Measurements from ENCODE around the gene TRPC6. TPM values are rescaled to one million over a fixed set of nuclear protein-coding genes. Genes with fewer than 3 reads are reported as not detected.

The TRPC6 gene
- total RNA-seq (2014; rRNA removed; shearing (Covaris generic)) = not detected in 2 replicates

DNA sequence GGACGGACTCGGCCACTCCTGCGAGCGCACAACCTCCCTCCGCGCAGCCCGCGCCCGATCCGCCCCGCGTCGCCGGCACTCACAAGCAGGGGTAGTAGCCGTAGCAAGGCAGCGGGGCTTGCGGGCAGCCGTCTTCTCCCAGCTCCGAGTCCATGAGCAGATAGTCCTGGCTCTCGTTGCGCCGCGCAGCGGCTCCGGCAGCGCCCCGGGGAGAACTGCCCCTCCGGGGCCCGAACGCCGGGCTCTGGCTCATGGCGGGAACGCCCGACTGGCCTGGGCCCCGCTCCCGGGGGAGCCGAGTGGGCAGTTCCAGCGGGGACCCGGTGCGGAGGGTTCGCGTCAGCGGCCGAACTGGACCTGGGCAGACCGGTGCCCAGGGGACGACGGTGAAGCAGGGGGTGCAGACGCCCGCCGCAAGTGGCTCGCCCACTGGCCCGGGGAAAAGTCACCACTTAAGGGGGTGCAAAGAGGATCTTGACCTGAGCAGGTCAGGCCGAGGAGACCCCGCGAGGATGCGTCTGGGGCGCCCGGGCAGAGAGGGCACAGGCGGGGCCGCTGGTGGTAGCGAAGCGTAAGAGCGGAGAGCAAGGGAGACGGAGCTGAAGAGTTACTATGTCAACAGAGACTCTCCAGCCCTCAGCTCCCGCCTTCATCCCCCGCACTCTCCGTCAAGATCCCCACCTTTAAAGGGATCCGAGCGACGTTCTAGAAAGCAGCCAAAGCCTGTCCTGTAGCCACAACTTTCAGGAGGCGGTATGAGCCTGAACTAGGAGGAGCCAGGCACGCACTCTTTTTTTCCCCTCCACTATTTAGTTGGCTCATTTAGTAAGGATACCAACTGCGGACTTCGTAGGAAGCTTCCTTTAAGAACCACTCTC lies at the start of gene TRPC6:
TRPC6 (minus strand) TSS at position 757 of the 878 bp plus-strand sequence; CDS start at position 253, 504 bp downstream.
- no peak for DNase-seq (ENCODE audit: low spot score)

DNA sequence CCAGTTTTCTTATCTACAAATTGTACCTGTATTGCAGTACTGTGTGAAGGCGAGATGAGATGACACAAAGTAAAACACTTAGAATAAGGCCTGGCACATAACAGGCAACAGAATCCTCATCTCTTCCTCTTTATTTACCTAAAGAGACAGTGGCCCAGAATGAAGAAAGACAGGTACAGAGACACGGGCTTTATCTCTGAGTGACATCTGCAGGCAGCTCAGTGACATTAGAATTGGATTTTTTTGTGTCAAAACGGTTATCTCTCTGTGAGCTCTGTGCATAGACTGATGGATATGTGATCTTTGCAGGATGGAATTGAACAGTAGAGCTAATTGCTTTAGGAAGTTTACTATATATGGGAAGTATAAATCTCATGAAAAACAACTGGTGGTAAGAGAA lies 36.2 kb upstream of the TRPC6 start:
- no peak for DNase-seq (ENCODE audit: low spot score)

GRCh38 chr11:101618709-101619108 lies 34.9 kb upstream of the TRPC6 start:
- no peak for DNase-seq (ENCODE audit: low spot score)

DNA sequence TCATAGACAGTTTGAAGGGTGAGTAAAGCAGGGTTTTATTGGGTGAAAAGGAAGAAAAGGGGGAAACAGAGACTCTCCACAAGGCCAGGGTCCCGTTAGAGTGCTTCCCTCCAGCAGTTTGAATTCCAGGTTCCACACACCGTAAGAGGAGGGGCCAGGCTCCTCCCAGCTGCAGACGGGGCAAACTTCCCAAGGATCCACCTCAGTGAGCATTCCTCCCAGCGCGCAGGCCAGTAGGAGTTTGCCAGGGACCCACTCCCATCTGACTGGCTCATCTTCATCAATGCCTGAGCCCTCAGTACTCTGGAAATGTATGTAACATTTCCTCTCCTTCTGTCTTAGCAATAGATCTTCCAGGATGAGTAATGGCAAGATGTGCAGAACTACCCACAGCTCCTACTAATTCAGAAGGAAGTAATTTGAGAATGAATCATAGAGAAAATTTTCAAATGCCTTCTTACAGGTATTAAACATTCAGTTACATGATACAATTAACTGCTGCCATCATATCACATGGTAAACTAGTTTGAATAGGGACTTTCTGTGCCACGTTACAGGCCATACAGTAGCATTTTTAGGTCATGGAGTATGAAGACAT lies 34.0 kb upstream of the TRPC6 start:
- no peak for DNase-seq (ENCODE audit: low spot score)

DNA sequence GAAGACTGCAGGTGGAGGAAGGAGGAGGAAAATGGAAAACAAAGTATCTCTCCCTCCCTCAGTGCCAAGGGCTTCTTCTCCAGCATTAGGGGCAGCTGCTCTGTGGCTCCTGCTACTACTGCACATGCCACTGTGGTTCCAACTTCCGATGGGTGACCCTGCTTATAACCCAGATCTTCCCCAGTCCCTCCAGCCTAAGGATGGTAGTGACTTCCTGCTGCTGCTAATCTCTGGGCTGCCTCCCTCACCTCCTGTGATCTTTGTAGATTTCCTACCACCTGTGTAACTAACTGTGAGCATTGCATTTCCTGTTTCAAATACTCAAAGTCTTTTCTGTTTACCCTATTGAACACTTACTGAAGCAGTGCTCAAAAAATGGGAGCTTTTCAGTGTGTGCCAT lies 28.7 kb upstream of the TRPC6 start:
- DNase-seq (ENCODE audit: low spot score) = no peak

- no peak for DNase-seq (ENCODE audit: low spot score)
These were observed 17.1 kb upstream of the TRPC6 start for GRCh38 chr11:101600924-101601323.

GRCh38 chr11:101586965-101587364 lies 3.2 kb upstream of the TRPC6 start:
- DNase-seq (ENCODE audit: low spot score) = no peak

DNA sequence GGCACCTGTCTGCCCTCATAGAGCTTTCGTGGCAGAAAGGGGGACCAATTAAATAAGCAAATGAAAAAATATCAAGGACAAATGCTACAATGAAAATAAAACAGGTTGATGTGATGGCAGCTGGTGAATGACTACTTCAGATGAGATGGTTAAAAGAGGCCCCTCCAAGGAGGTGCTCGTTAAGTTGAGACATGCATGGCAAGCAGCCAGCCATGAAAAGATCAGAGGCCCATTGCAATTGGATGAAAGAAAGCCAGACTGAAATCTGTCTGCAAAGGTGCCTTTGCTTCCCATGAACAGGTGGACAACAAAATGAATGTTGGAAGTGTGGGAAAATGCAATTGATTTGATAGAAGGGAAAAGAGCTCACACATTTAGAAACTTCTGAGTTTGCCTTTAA lies 848 bp upstream of the TRPC6 start:
- DNase-seq (ENCODE audit: low spot score) = no peak

GRCh38 chr11:101584129-101584515 lies 315 bp upstream of the TRPC6 start:
- no peak for DNase-seq (ENCODE audit: low spot score)

GRCh38 chr11:101582989-101583250 lies 887 bp downstream of the TRPC6 start:
- no peak for DNase-seq (ENCODE audit: low spot score)

DNA sequence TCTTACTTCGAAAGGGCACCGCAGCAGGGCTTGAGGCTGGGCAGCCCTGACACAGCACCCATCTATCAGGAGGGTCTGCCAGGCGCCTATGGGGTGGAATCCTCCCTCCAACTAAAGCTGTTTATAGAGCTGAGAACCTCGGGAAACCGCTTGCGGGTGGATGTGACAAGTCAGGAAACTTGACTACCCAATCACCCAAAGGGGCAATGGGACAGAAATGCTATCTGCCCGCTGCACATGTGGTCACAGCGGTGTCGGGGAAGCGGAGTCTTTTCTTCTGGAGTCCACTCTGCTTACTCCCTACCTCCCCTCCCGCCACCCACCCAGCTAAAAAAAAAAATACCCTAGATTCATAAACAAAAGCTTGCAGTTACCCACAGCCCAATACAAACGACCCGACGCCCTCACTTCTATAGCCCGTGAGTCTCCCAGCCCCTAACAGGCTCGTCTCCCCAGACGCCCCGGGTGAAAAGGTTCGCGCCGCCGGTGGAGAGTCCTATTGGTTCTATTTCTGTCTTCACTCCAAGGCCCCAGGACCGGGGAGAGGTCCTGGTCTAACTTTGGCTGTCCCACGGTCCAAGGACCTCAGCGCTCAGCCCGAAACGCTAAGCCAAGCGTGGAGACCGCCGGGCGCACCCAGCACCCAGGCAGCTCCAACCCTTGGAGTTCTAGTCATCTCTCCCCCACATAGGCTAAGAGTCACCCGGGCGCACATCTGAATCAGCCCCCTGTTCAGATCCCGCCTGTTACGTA lies 1.4 kb downstream of the TRPC6 start:
- no peak for DNase-seq (ENCODE audit: low spot score)

DNA sequence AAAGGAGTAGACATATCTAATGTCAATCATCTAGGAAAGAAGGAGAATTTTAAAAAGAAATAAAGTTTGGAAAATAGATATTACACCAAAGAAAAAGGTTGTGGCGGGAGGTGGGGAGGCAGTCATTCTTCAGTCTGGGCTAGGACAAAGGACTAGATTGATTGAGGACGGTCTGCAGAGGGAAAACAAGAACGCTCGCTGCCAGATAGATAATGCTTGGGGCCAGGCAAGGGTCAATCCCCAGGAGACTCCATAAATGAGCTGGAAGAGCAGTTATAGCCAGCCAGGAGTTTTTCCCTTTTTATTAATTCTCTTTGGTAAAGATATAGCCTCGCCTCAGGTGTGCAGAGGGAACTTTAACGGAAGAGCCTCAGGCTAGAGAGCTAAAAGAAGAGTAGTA lies 6.3 kb downstream of the TRPC6 start:
- DNase-seq (ENCODE audit: low spot score) = no peak

GRCh38 chr11:101576456-101576855 lies 7.4 kb downstream of the TRPC6 start:
- no peak for DNase-seq (ENCODE audit: low spot score)

DNA sequence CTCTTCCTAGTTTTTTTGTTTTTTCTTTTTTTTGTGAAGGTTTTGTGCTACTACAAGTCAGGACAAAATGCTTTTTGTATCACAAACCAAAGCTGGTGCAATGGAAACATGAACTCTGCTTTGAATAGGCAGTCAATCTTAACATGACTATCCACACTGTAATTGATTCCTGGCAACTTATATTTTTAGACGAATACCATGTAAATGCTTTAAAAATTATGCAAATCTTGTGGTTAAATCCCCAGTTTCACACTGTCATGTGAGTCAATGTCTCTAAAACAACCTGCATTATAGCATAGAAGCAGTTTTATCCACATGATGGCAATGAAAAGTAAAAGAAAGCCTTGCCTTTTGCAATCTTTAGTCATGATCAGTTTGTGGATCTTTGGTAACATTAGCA lies 8.9 kb downstream of the TRPC6 start:
- no peak for DNase-seq (ENCODE audit: low spot score)

DNA sequence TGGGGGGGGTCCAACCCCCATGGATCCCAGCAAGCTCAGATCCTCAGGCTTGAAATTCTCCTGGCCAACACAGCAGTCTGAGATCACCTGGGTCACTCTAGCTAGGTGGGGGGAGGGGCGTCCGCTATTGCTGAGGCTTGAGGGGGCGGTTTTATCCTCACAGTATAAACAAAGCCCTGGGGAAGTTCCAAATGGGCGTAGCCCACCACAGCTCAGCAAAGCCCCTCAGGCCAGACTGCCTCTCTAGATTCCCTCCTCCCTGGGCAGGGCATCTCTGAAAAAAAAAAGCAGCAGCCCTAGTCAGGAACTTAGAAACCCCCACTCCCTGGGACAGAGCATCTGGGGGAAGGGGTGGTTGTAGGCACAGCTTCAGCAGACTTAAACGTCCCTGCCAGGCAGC lies 16.7 kb downstream of the TRPC6 start:
- DNase-seq (ENCODE audit: low spot score) = no peak

GRCh38 chr11:101566626-101567025 lies 17.2 kb downstream of the TRPC6 start:
- DNase-seq (ENCODE audit: low spot score) = no peak

- no peak for DNase-seq (ENCODE audit: low spot score)
These were observed 20.6 kb downstream of the TRPC6 start for GRCh38 chr11:101563166-101563565.

DNA sequence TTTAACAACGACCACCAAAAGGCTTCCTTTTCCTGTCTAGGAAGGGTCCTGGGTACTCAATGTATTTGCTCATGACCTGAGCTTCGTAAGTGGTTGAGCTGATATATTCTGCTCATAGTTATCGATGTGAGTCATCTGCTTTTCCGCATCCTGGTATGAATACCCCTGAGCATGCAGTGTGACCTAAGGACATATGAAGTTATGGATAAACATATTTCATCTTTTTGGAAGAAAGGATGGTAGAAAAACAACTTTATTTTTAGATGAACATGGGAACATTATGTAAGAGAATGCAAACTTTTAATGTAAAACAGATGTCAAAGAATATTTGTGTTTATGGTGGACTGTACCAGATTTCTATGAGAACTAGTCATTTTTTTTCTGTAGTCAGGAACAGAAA lies 28.4 kb downstream of the TRPC6 start:
- DNase-seq (ENCODE audit: low spot score) = no peak

DNA sequence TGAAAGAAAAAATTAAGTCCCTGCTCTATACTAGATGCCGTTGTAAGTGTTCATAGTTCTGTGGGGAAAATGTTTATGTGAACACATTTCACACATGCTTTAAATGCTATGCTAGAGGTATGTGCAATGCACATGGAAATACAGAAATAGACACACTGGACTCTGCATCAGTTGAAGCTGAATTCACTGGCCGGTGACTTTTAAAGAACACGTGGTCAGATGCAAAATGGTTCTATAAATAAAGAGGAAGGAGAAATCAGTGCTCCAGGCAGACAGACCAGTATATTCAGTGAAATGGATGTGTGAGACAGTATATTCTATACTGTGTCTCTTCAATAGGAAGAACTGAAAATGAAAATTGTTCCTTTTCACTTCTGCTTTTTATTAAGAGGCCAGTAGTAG lies 29.9 kb downstream of the TRPC6 start:
- no peak for DNase-seq (ENCODE audit: low spot score)

- DNase-seq (ENCODE audit: low spot score) = no peak
These were observed 30.9 kb downstream of the TRPC6 start for GRCh38 chr11:101552888-101553287.

DNA sequence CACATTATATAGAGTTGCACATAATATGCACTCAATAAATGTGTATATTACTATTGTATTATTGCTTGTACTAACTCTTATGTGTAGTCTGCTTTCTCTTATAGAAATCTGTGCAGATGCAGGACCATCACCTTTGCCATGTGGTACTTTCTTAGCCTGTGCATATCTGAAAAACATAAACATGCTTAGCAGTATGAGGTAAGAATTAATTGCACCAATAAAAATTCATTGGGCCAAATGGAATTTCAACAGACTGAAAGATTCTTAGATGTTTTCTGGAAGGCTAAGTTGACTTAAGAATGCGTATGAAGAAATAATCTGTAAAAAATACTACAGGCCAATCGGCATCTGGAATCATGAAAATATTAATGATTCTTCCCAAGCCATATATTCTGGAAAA lies 55.3 kb downstream of the TRPC6 start:
- DNase-seq (ENCODE audit: low spot score) = no peak

DNA sequence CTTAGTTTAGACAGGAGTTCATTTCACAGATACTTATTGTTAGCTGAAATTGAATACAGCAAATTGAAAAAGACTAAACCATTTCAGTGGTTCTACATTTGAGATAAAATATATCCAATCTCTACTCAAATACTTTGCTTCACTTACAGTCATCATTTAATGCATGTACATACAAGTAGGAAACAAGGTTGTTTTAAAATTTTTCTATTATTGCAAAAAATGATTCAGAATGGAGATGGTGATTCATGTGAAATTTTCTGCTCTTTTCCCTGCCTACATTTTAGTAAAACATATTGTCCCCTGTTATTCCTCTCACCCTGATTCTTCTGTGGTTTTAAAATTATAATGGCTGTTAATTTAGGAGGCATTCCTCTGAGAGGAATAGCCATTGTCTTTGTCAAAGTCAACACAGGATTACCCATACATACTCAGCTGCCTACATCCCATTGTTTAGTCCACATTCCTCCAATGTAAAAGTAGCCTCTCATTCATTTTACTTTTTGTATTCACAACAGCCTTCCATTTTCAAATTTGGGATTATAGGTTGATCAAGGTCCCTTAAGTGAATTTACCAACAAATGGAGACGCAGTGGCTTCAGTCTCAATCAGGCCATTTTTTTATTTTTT lies 60.1 kb downstream of the TRPC6 start:
- DNase-seq (ENCODE audit: low spot score) = no peak
